GM12878 (cell line): ENCODE data around the gene SNF8. TPM values are rescaled to one million over a fixed set of nuclear protein-coding genes. Genes with fewer than 3 reads are reported as not detected.

ENCODE experiments used
- ATAC-seq: fragments of 200-7000 bp; cut with Tn5 transposase; 3 replicates; pipeline ENCODE4 v1.9.1; 2020; ENCODE audit warnings: mild to moderate bottlenecking, moderate library complexity
- BruUV-seq: library from RNA; stranded (reverse); fragments of 400-500 nt; replicated peaks from 2 replicates; lab custom pipeline; 2021; lab: Mats Ljungman, UMichigan
- CTCF ChIA-PET: fragments of 300-600 bp; sonication (Branson Sonifier 250); formaldehyde crosslinking; extraction: SDS; loops from one replicate; lab custom pipeline; 2021; ENCODE audit warnings: inconsistent platforms; lab: Yijun Ruan, JAX
- POLR2A ChIA-PET: fragments of 350-600 bp; formaldehyde crosslinking; extraction: SDS; loops from one replicate; lab custom pipeline; 2021; ENCODE audit warnings: inconsistent platforms; lab: Charles Lee
- RAD21 ChIA-PET: fragments of 300-600 bp; sonication (Branson Sonifier 250); formaldehyde crosslinking; loops from one replicate; lab custom pipeline; 2023; ENCODE audit warnings: antibody characterized with exemption; ENCODE audit not compliant: unreplicated experiment; lab: Charles Lee
- SMC1A ChIA-PET: fragments of 300-600 bp; sonication (Branson Sonifier 250); formaldehyde crosslinking; loops from one replicate; lab custom pipeline; 2023; ENCODE audit not compliant: unreplicated experiment, uncharacterized antibody; lab: Charles Lee
- DNase-seq: peaks from one replicate; pipeline ENCODE4 v3.0.0-alpha.2; 2011; ENCODE audit warnings: low read depth, low spot score
- FAIRE-seq: peaks from 3 replicates; lab custom pipeline; 2011; peaks lifted over from hg19 to GRCh38; lab: Jason Lieb, UNC
- H2AFZ ChIP-seq: 2 replicates; pipeline ENCODE4 v1.6.0; 2011; ENCODE audit warnings: low read depth, low read length, control low read depth; ENCODE audit not compliant: control insufficient read depth
- H3K27ac ChIP-seq: 2 replicates; pipeline ENCODE4 v1.5.1; 2011; ENCODE audit warnings: control low read depth; ENCODE audit not compliant: control insufficient read depth, insufficient read depth
- H3K27me3 ChIP-seq, 2 experiments: replicated peaks in 1 of 2; 2 replicates each; pipeline versions ENCODE4 v1.6.0 to v1.6.1; 2011; ENCODE audit warnings: low read length in 1 of 2; ENCODE audit not compliant: control insufficient read depth in 2 of 2, insufficient read depth in 2 of 2
- H3K36me3 ChIP-seq, 2 experiments: 2 replicates each; pipeline ENCODE4 v1.5.1; 2011; ENCODE audit warnings: low read length in 1 of 2; ENCODE audit not compliant: control insufficient read depth in 2 of 2, insufficient read depth in 2 of 2
- H3K4me1 ChIP-seq: 2 replicates; pipeline ENCODE4 v1.6.1; 2011; ENCODE audit warnings: mild to moderate bottlenecking, low read length, moderate library complexity, mixed read lengths; ENCODE audit not compliant: control insufficient read depth, insufficient read depth
- H3K4me2 ChIP-seq: 2 replicates; pipeline ENCODE4 v1.6.0; 2011; ENCODE audit warnings: control low read depth; ENCODE audit not compliant: control insufficient read depth, insufficient read depth
- H3K4me3 ChIP-seq: fragments of 200-600 bp; sonication (generic); 2 replicates; pipeline ENCODE4 v1.5.1; 2016
- H3K79me2 ChIP-seq: 2 replicates; pipeline ENCODE4 v1.6.0; 2011; ENCODE audit warnings: low read length; ENCODE audit not compliant: control insufficient read depth, insufficient read depth
- H3K9ac ChIP-seq: 2 replicates; pipeline ENCODE4 v1.8.0; 2011; ENCODE audit warnings: low read length, control low read depth, mixed read lengths; ENCODE audit not compliant: control insufficient read depth, insufficient read depth
- H3K9me3 ChIP-seq: replicated peaks from 3 replicates; pipeline ENCODE4 v1.5.1; 2011; ENCODE audit warnings: mild to moderate bottlenecking, low read length; ENCODE audit not compliant: control insufficient read depth, insufficient read depth
- H4K20me1 ChIP-seq: 2 replicates; pipeline ENCODE4 v1.6.0; 2011; ENCODE audit not compliant: control insufficient read depth, insufficient read depth
- BMI1 ChIP-seq: fragments of 450-650 bp; IDR thresholded peaks from 2 replicates; pipeline ENCODE4 v1.6.1; 2016; ENCODE audit warnings: mild to moderate bottlenecking, moderate library complexity, borderline replicate concordance
- EGR1 ChIP-seq, 2 experiments: IDR thresholded peaks; 1 replicate in 1 of 2; 2 replicates in 1 of 2; pipeline ENCODE4 v1.6.1; 2011 to 2012; ENCODE audit warnings: low read depth in 2 of 2, low read length in 2 of 2, borderline replicate concordance in 1 of 2, mild to moderate bottlenecking in 1 of 2, moderate library complexity in 1 of 2
- GABPA ChIP-seq: IDR thresholded peaks from 2 replicates; pipeline ENCODE4 v1.6.1; 2014; ENCODE audit warnings: antibody characterized with exemption, low read depth, mild to moderate bottlenecking, inconsistent platforms
- KLF5 ChIP-seq: fragments of 450-650 bp; IDR thresholded peaks from 2 replicates; pipeline ENCODE4 v1.6.1; 2014; ENCODE audit warnings: mild to moderate bottlenecking; ENCODE audit not compliant: partially characterized antibody
- MYB ChIP-seq: fragments of 150-350 bp; IDR thresholded peaks from 2 replicates; pipeline ENCODE4 v1.6.1; 2014; ENCODE audit warnings: mild to moderate bottlenecking, low read depth, low read length, borderline replicate concordance
- NFYB ChIP-seq: IDR thresholded peaks from 2 replicates; pipeline ENCODE4 v1.6.1; 2011; ENCODE audit warnings: low read depth, mild to moderate bottlenecking, low read length, improper control_type of control experiment, moderate library complexity; ENCODE audit not compliant: insufficient read depth
- RCOR1 ChIP-seq: conservative IDR thresholded peaks from 2 replicates; pipeline ENCODE4 v1.6.1; 2012; ENCODE audit warnings: low read depth, low read length, improper control_type of control experiment
- SMAD5 ChIP-seq: IDR thresholded peaks from 2 replicates; pipeline ENCODE4 v1.6.1; 2016; ENCODE audit warnings: antibody characterized with exemption, low read depth
- SMARCA5 ChIP-seq: fragments of 450-650 bp; IDR thresholded peaks from 2 replicates; pipeline ENCODE4 v1.6.1; 2017; ENCODE audit warnings: mild to moderate bottlenecking
- SRF ChIP-seq, 2 experiments: IDR thresholded peaks; 2 replicates each; pipeline ENCODE4 v1.6.1; 2011; ENCODE audit warnings: low read depth in 2 of 2, low read length in 2 of 2, mild to moderate bottlenecking in 1 of 2, moderate library complexity in 1 of 2
- ZNF217 ChIP-seq: fragments of 450-650 bp; IDR thresholded peaks from 2 replicates; pipeline ENCODE4 v1.6.1; 2017; ENCODE audit warnings: antibody characterized with exemption, mild to moderate bottlenecking
- WGBS: methylation state at CpG from one replicate; pipeline ENCODE4 v1.1.6; 2016; ENCODE audit warnings: low lambda C conversion rate; ENCODE audit not compliant: insufficient replicate concordance, insufficient coverage; ENCODE audit errors: missing lambda C conversion rate; 5-methylcytosine and 5-hydroxymethylcytosine counted together
- in situ Hi-C: fragments of 300-500 bp; cut with MboI; formaldehyde crosslinking; loops from 9 replicates; pipeline ENCODE4 v1.14.3; 2018; ENCODE audit warnings: mixed read lengths
- intact Hi-C: fragments of 100-400 bp; cut with micrococcal nuclease; formaldehyde crosslinking; loops from one replicate; pipeline ENCODE4 v1.14.2; 2022; ENCODE audit not compliant: unreplicated experiment
- polyA plus RNA-seq, 11 experiments: library from polyadenylated mRNA; depleted of rRNA in 4 of 11; unstranded in 6 of 11; stranded (reverse) in 5 of 11; fragments of >200 nt; fragmentation: Nextera tagmentation in 4 of 11; fragmentation: Illumina TruSeq in 1 of 11; extraction: Ambion mirVana in 4 of 11; extraction: Trizol in 1 of 11; gene quantifications; 1 replicate in 1 of 11; 2 replicates in 10 of 11; pipeline versions ENCODE4 v1.2.1 to v1.2.3, GENCODE V29; 2011 to 2016; ENCODE audit warnings: inconsistent platforms in 2 of 11, missing spikeins in 2 of 11, low read depth in 1 of 11
- total RNA-seq, 4 experiments: library from RNA; depleted of rRNA in 3 of 4; stranded (reverse); fragments of >200 nt in 3 of 4; fragmentation: Illumina TruSeq in 1 of 4; extraction: Trizol in 1 of 4; gene quantifications; 2 replicates each; pipeline versions ENCODE4 v1.2.1 to v1.2.3, GENCODE V29; 2013 to 2021
- TF ChIP-seq, protein P1 (sequence below): fragments of 450-650 bp; IDR thresholded peaks from 2 replicates; pipeline ENCODE4 v1.6.1; 2016; ENCODE audit warnings: mild to moderate bottlenecking
- TF ChIP-seq, protein P2 (sequence below): fragments of 450-650 bp; IDR thresholded peaks from 2 replicates; pipeline ENCODE4 v1.6.1; 2018; ENCODE audit warnings: mild to moderate bottlenecking, low read depth, moderate library complexity; ENCODE audit not compliant: partially characterized antibody
- TF ChIP-seq, protein P3 (sequence below): fragments of 450-650 bp; IDR thresholded peaks from 2 replicates; pipeline ENCODE4 v1.6.1; 2017; ENCODE audit warnings: low read depth, mild to moderate bottlenecking, moderate library complexity

The SNF8 gene
- total and polyA plus RNA-seq, 10 of the 15 experiments (the other 5 are each of a cell fraction or from before 2014, with no cell fraction given), result 6.1 to 228 (median 95.6) TPM

DNA sequence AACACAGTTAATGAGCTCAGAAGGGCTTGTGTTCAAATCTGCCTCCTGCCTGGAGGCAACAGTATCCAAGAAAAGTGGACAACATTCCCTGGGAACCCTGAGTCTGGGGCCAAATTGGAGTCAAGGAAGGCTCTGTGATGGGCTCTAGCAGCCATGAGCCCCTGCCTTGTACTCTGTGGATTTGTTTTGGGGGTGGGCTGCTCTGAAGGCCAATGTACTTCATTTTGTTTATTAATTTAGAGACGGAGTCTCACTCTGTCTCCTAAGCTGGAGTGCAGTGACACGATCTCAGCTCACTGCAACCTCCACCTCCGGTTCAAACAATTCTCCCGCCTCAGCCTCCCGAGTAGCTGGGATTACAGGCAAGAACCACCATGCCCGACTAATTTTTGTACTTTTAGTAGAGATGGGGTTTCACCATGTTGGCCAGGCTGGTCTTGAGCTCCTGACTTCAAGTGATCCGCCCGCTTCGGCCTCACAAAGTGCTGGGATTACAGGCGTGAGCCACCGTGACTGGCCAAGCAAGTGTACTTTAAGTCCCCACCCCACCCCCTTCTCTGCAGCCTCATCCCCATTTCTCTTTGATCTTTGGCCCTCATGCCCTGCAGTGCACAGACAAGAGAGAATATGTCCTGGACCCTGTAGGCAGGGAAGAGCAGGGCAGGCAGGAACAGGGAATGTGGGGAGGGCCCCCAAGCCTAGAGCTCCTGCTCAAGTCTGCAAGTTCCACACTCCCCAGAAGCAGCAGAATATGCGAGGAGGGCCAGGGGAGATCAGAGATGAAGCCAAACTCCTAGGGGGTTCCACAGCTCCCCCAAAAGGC lies 26.4 kb upstream of the SNF8 start:
- no TSS peak for BruUV-seq
- no peak for FAIRE-seq
- Histone ChIP-seq H3K9me3 (no peaks in the 10 kb centered on the region; the same call in 2 of the 3 replicates), H3K27me3 (peaks cover 0 to 2% of the 10 kb centered on the region in 2 experiments; a peak in 2 of 4 replicates), H3K4me2 (no peak overlapping the region), H4K20me1 (no peaks in the 10 kb centered on the region), H2AFZ (no peak overlapping the region), H3K9ac (no peak overlapping the region), H3K79me2 (no peaks in the 10 kb centered on the region), H3K27ac (no peak overlapping the region), H3K4me3 (no peak overlapping the region), H3K4me1 (no peaks in the 10 kb centered on the region), H3K36me3 (no peaks in the 10 kb centered on the region)
- no peak for ATAC-seq
- ChIA-PET CTCF (interaction anchor here (1.0 kb wide), 2 partner anchors 208 to 293 kb away, joined by 3 to 4 read pairs; no protein-coding TSS in a partner anchor), POLR2A (no interaction called here), SMC1A (interaction anchor here (0.6 to 1.5 kb wide), 2 partner anchors 62 to 92 kb away, joined by 3 to 4 read pairs; no protein-coding TSS in a partner anchor), RAD21 (no interaction called here)
- 39% methylated on average over 12 of the region's 12 CpGs for WGBS
- DNase-seq, result no peak
- in situ Hi-C loops, result no loop called here
- intact Hi-C loops, result no loop called here
- TF ChIP-seq SRF (IDR thresholded peaks at IDR 0.05; ENCODE audit: low read depth in 2 of 2, low read length in 2 of 2) (no peak), SMAD5 (no peak), GABPA (no peak), EGR1 (IDR thresholded peaks at IDR 0.05; ENCODE audit: borderline replicate concordance in 1 of 2, low read depth in 2 of 2, low read length in 2 of 2) (no peak), MYB (no peak), RCOR1 (no peak), BMI1 (no peak), ZNF217 (no peak), SMARCA5 (no peak), KLF5 (no peak), NFYB (no peak)
- TF ChIP-seq, protein P1, sequence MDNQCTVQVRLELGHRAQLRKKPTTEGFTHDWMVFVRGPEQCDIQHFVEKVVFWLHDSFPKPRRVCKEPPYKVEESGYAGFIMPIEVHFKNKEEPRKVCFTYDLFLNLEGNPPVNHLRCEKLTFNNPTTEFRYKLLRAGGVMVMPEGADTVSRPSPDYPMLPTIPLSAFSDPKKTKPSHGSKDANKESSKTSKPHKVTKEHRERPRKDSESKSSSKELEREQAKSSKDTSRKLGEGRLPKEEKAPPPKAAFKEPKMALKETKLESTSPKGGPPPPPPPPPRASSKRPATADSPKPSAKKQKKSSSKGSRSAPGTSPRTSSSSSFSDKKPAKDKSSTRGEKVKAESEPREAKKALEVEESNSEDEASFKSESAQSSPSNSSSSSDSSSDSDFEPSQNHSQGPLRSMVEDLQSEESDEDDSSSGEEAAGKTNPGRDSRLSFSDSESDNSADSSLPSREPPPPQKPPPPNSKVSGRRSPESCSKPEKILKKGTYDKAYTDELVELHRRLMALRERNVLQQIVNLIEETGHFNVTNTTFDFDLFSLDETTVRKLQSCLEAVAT, result no peak
- TF ChIP-seq, protein P2, sequence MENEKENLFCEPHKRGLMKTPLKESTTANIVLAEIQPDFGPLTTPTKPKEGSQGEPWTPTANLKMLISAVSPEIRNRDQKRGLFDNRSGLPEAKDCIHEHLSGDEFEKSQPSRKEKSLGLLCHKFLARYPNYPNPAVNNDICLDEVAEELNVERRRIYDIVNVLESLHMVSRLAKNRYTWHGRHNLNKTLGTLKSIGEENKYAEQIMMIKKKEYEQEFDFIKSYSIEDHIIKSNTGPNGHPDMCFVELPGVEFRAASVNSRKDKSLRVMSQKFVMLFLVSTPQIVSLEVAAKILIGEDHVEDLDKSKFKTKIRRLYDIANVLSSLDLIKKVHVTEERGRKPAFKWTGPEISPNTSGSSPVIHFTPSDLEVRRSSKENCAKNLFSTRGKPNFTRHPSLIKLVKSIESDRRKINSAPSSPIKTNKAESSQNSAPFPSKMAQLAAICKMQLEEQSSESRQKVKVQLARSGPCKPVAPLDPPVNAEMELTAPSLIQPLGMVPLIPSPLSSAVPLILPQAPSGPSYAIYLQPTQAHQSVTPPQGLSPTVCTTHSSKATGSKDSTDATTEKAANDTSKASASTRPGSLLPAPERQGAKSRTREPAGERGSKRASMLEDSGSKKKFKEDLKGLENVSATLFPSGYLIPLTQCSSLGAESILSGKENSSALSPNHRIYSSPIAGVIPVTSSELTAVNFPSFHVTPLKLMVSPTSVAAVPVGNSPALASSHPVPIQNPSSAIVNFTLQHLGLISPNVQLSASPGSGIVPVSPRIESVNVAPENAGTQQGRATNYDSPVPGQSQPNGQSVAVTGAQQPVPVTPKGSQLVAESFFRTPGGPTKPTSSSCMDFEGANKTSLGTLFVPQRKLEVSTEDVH, result no peak
- TF ChIP-seq, protein P3, sequence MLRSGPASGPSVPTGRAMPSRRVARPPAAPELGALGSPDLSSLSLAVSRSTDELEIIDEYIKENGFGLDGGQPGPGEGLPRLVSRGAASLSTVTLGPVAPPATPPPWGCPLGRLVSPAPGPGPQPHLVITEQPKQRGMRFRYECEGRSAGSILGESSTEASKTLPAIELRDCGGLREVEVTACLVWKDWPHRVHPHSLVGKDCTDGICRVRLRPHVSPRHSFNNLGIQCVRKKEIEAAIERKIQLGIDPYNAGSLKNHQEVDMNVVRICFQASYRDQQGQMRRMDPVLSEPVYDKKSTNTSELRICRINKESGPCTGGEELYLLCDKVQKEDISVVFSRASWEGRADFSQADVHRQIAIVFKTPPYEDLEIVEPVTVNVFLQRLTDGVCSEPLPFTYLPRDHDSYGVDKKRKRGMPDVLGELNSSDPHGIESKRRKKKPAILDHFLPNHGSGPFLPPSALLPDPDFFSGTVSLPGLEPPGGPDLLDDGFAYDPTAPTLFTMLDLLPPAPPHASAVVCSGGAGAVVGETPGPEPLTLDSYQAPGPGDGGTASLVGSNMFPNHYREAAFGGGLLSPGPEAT, result no peak
